Stomach smooth muscle (tissue), 2 donors: ENCODE measurements around the gene CNOT11.

ENCODE experiments used
- H3K27ac ChIP-seq: one replicate; pipeline ENCODE4 v1.7.0; 2013; ENCODE audit warnings: mild to moderate bottlenecking, low read length, inconsistent platforms
- H3K27me3 ChIP-seq, 2 donors: one replicate each; pipeline ENCODE4 v1.7.0; 2013; ENCODE audit warnings: low read length in 2 of 2; ENCODE audit not compliant: insufficient read depth in 2 of 2, control insufficient read depth in 1 of 2
- H3K36me3 ChIP-seq, 2 donors: one replicate each; pipeline ENCODE4 v1.7.0; 2013; ENCODE audit warnings: low read length in 2 of 2; ENCODE audit not compliant: control insufficient read depth in 2 of 2, insufficient read depth in 2 of 2
- H3K4me1 ChIP-seq: one replicate; pipeline ENCODE4 v1.7.0; 2013; ENCODE audit warnings: low read length; ENCODE audit not compliant: control insufficient read depth, insufficient read depth
- H3K4me3 ChIP-seq, 2 donors: one replicate each; pipeline ENCODE4 v1.7.0; 2013; ENCODE audit warnings: low read length in 2 of 2
- H3K9ac ChIP-seq, 2 donors: one replicate each; pipeline ENCODE4 v1.7.0; 2013; ENCODE audit warnings: low read length in 2 of 2, mild to moderate bottlenecking in 1 of 2
- H3K9me3 ChIP-seq, 2 donors: one replicate each; pipeline ENCODE4 v1.7.0; 2013; ENCODE audit warnings: low read length in 2 of 2; ENCODE audit not compliant: control insufficient read depth in 2 of 2
- donor health status: healthy.
- donor health status: Pancreatic carcinoma.

Gene CNOT11

GRCh38 chr2:101263377-101263800 lies 10.7 kb downstream of the CNOT11 start:
- no peaks in the 10 kb centered on the region for H3K4me1 ChIP-seq
- H3K27ac ChIP-seq = no peak overlapping the region
- peaks cover 44 to 55% of the 10 kb centered on the region in 2 donors for H3K36me3 ChIP-seq
- no peak overlapping the region for H3K9ac ChIP-seq
- H3K4me3 ChIP-seq = no peak overlapping the region
- H3K27me3 ChIP-seq = no peaks in the 10 kb centered on the region
- no peaks in the 10 kb centered on the region for H3K9me3 ChIP-seq

- no peaks in the 10 kb centered on the region for H3K9me3 ChIP-seq
- no peak overlapping the region for H3K9ac ChIP-seq
- no peaks in the 10 kb centered on the region for H3K4me1 ChIP-seq
- H3K4me3 ChIP-seq = no peak overlapping the region
- no peak overlapping the region for H3K27ac ChIP-seq
- H3K36me3 ChIP-seq = peaks cover 44 to 50% of the 10 kb centered on the region in 2 donors
- H3K27me3 ChIP-seq = no peaks in the 10 kb centered on the region
Observed at GRCh38 chr2:101264360-101264939, 11.8 kb downstream of the CNOT11 start.

- Histone ChIP-seq H3K27me3 (no peaks in the 10 kb centered on the region), H3K9me3 (no peaks in the 10 kb centered on the region), H3K27ac (no peak overlapping the region), H3K4me3 (no peak overlapping the region), H3K36me3 (peaks cover 49 to 57% of the 10 kb centered on the region in 2 donors), H3K4me1 (no peaks in the 10 kb centered on the region), H3K9ac (no peak overlapping the region)
Observed at GRCh38 chr2:101265893-101266499, 13.3 kb downstream of the CNOT11 start.

GRCh38 chr2:101267671-101268656 lies 15.3 kb downstream of the CNOT11 start:
- Histone ChIP-seq H3K27ac (no peak overlapping the region), H3K9me3 (no peaks in the 10 kb centered on the region), H3K27me3 (no peaks in the 10 kb centered on the region), H3K9ac (no peak overlapping the region), H3K4me1 (no peaks in the 10 kb centered on the region), H3K4me3 (no peak overlapping the region), H3K36me3 (peaks cover 48 to 66% of the 10 kb centered on the region in 2 donors)

- no peak overlapping the region for H3K27ac ChIP-seq
- no peaks in the 10 kb centered on the region for H3K27me3 ChIP-seq
- H3K36me3 ChIP-seq = peaks cover 38 to 62% of the 10 kb centered on the region in 2 donors
Observed at GRCh38 chr2:101270700-101271259, 18.1 kb downstream of the CNOT11 start.

GRCh38 chr2:101272045-101272784 lies 19.5 kb downstream of the CNOT11 start:
- Histone ChIP-seq H3K9me3 (no peaks in the 10 kb centered on the region), H3K27me3 (no peaks in the 10 kb centered on the region), H3K4me3 (no peak overlapping the region), H3K36me3 (peaks cover 34 to 58% of the 10 kb centered on the region in 2 donors), H3K9ac (no peak overlapping the region), H3K27ac (no peak overlapping the region), H3K4me1 (no peaks in the 10 kb centered on the region)

More at GRCh38 chr2:101270700-101271259, 18.1 kb downstream of the CNOT11 start:
- Histone ChIP-seq H3K9ac (no peak overlapping the region), H3K4me1 (no peaks in the 10 kb centered on the region), H3K9me3 (no peaks in the 10 kb centered on the region), H3K4me3 (no peak overlapping the region)

GRCh38 chr2:101273056-101273455 lies 20.4 kb downstream of the CNOT11 start:
- H3K9me3 ChIP-seq = no peaks in the 10 kb centered on the region
- no peaks in the 10 kb centered on the region for H3K4me1 ChIP-seq
- no peak overlapping the region for H3K27ac ChIP-seq
- no peak overlapping the region for H3K4me3 ChIP-seq
- H3K36me3 ChIP-seq = peaks cover 29 to 55% of the 10 kb centered on the region in 2 donors
- H3K27me3 ChIP-seq = no peaks in the 10 kb centered on the region
- no peak overlapping the region for H3K9ac ChIP-seq

GRCh38 chr2:101274142-101274541 lies 21.5 kb downstream of the CNOT11 start:
- no peak overlapping the region for H3K9ac ChIP-seq
- H3K9me3 ChIP-seq = no peaks in the 10 kb centered on the region
- H3K4me1 ChIP-seq = no peaks in the 10 kb centered on the region
- no peak overlapping the region for H3K27ac ChIP-seq
- no peaks in the 10 kb centered on the region for H3K27me3 ChIP-seq
- H3K4me3 ChIP-seq = no peak overlapping the region
- peaks cover 31 to 54% of the 10 kb centered on the region in 2 donors for H3K36me3 ChIP-seq

GRCh38 chr2:101277111-101277510 lies 24.4 kb downstream of the CNOT11 start:
- H3K27ac ChIP-seq = no peak overlapping the region
- no peaks in the 10 kb centered on the region for H3K9me3 ChIP-seq
- peaks cover 33 to 42% of the 10 kb centered on the region in 2 donors for H3K36me3 ChIP-seq
- no peak overlapping the region for H3K4me3 ChIP-seq
- no peaks in the 10 kb centered on the region for H3K4me1 ChIP-seq
- H3K27me3 ChIP-seq = no peaks in the 10 kb centered on the region
- H3K9ac ChIP-seq = no peak overlapping the region

- Histone ChIP-seq H3K36me3 (peaks cover 39 to 40% of the 10 kb centered on the region in 2 donors), H3K27me3 (no peaks in the 10 kb centered on the region), H3K4me1 (no peaks in the 10 kb centered on the region), H3K27ac (no peak overlapping the region), H3K9ac (no peak overlapping the region), H3K9me3 (no peaks in the 10 kb centered on the region), H3K4me3 (no peak overlapping the region)
Observed at GRCh38 chr2:101278925-101279324, 26.2 kb downstream of the CNOT11 start.
